GM12801 (cell line): ENCODE measurements around the gene SDCBP2.

Experiments
- CTCF ChIP-seq: IDR thresholded peaks from one replicate; pipeline ENCODE4 v1.5.1; 2011; ENCODE audit warnings: control low read depth; ENCODE audit not compliant: insufficient read length; ENCODE audit errors: extremely low read depth

The SDCBP2 gene

DNA sequence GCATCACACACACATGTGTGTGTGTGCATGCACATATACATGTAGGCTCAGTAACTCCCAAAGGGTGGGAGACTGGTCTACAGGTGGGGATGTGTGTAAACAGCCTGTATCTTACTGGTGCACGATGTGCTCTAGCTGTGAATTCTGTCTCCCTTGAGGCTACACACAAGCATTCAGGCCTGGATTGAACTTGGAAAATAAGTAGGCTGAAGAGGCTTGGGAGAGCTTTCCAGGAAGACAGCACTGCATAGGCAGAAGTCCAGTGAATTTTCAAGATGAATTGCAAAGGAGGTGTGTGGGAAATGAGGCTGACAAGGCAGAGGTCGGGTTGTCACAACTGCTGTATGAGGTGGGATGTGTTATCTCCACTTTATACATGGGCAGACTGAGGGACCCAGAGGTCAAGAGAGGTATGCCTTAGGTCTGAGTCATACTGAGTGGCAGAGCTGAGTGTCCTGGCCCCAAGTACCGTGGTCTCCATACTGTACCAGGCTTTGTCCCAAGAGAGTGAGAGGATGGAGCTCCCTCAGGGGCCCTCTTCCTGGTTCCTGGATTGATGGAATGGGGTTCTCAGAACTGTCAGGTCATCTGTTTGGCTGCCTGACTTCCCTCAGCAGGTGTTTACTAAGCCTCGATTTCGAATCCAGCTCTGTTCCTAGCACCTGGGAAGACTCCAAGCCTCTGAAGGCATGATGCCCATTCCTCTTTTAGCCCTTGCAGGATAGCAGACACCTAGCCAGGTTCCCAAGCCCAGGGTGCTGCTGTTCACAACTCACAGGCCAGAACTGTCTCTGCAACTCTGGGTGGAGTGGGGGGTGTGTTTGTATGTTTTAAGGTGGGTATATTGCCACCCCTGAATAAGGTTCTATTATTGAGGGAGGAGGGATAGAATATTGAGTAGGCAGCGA is 48.5 kb downstream of the SDCBP2 start:
- TF ChIP-seq CTCF: no peak

GRCh38 chr20:1278993-1279392 is 49.9 kb downstream of the SDCBP2 start:
- TF ChIP-seq CTCF: no peak

GRCh38 chr20:1277529-1278322 is 51.2 kb downstream of the SDCBP2 start:
- TF ChIP-seq CTCF: no peak

DNA sequence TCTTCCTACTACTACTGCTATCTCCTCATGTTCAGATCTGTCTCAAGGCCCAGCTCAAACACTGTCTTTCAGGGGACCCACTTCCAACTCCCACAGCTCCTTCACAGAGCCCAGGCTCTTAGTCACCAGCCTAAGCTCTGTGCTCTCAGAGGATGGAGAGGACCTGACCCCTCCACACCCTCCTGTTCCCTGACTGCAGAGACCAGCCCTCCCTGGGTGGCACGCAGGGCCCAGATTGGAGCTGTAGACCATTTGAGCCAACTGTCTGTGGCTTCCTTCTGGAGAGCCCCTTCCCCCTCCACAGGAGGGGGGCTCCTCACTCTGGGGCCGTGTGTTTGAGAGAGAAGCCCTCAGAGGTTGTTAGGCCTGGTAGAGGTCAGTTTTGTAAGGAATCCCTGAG is 53.0 kb downstream of the SDCBP2 start:
- no peak for TF ChIP-seq CTCF

DNA sequence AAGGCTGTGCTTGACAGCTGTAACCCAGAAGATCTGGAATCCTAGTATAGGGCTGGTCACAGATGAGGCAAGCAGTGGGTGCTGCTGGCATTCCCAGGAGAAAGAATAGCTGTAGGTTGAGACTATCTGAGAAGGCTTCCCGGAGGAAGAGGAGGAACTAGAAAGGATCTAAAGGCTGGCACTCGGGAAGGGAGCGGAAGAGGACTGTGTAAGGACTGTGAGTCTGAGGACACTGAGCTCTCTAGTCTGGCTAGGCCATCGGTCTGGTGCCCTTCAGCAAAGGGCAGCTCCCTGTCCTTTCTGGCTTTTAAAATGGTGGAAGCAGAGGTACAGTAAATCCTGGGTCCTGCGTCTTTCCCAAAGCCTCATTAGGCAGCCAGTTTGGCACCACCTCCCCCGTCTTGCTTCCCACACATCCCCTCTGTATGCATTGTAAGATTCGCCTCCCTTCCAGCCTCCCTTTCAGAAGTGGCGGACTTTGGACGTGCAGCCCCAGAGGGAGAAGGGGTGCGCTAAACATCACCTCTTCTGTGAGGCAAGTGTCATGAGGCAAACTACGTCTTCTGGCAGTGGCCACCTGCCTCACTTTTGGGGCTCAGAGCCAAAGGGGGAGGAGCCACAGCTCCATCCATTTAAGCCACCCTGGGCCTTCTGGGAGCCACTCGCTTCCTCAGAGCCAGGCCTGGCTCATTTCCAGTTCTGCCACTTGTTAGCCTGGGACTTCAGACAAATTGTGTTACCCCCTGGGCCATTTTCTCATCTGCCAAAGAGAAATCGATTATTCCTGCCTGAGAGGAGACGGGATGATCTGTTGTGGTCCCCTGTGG is 54.2 kb downstream of the SDCBP2 start:
- TF ChIP-seq CTCF: no peak

DNA sequence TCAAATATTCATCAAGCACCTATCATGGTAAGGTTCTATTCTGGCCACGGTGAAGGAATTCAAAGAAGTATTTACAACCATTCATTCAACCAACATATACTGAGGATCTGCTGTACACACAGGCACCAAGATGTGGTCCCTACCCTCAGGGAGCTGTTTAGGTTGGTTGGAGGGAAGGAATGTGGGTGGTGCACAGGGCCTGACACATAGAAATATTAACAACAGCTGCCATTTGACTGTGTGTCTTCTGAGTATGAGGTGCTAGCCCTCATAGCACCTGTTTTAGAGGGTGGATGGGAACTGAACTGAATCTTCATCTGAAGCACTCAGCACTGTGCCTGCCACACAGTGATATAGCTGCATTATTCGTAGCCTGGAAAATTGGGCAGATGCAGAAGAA is 55.6 kb downstream of the SDCBP2 start:
- no peak for TF ChIP-seq CTCF
